ENCODE measurements around the gene NDUFS8. TPM values are rescaled to one million over a fixed set of nuclear protein-coding genes. Genes with fewer than 3 reads are reported as not detected.

NDUFS8 gene
- total RNA-seq, 4 donors from 2014 or later: 155 to 226 (median 188) TPM

GRCh38 chr11:68050371-68050841, 19.9 kb downstream of the NDUFS8 start:
- peaks cover 0 to 29% (median 8%) of the 10 kb centered on the region in 4 donors for H3K36me3 ChIP-seq
- in situ Hi-C loops (cut with MboI; ENCODE audit: low pct_ligation_motif_present in 1 of 4, low pct_unique_long_range_greater_than_20kb in 1 of 4, low sequenced_read_pairs in 3 of 4) (no loop called here), intact Hi-C loops (cut with DNase I; ENCODE audit: low total_unique reads) (no loop called here)
- no peaks in the 10 kb centered on the region for H3K9me3 ChIP-seq
- TF ChIP-seq POLR2AphosphoS5 (IDR thresholded peaks at IDR 0.05) (no peak), EP300 (IDR thresholded peaks at IDR 0.05; ENCODE audit: low read depth) (no peak), CTCF (IDR thresholded peaks at IDR 0.05) (no peak), POLR2A (IDR thresholded peaks at IDR 0.05) (no peak)
- H3K4me3 ChIP-seq: no peak overlapping the region
- DNase-seq: no peak
- no peaks in the 10 kb centered on the region for H3K27me3 ChIP-seq
- 95% methylated on average over 18 of the region's 18 CpGs; no CpG with 5 or more reads in 1 of the 2 donors for WGBS, 2 donors (ENCODE audit: low coverage in 1 of 2)
- H3K27ac ChIP-seq: no peak overlapping the region
- no peaks in the 10 kb centered on the region for H3K4me1 ChIP-seq

- no peak for DNase-seq
- intact Hi-C loops (cut with DNase I; ENCODE audit: low total_unique reads) (no loop called here), in situ Hi-C loops (cut with MboI; ENCODE audit: low pct_ligation_motif_present in 1 of 4, low pct_unique_long_range_greater_than_20kb in 1 of 4, low sequenced_read_pairs in 3 of 4) (no loop called here)
- Histone ChIP-seq H3K4me3 (no peak overlapping the region), H3K36me3 (peaks cover 0 to 29% (median 8%) of the 10 kb centered on the region in 4 donors), H3K27me3 (no peaks in the 10 kb centered on the region), H3K9me3 (no peaks in the 10 kb centered on the region), H3K4me1 (no peaks in the 10 kb centered on the region), H3K27ac (no peak overlapping the region)
- TF ChIP-seq POLR2AphosphoS5 (IDR thresholded peaks at IDR 0.05) (peak in 1 of 3 donors; percentile 1), EP300 (IDR thresholded peaks at IDR 0.05; ENCODE audit: low read depth) (no peak), POLR2A (IDR thresholded peaks at IDR 0.05) (no peak)
- 87% methylated on average over 13 of the region's 14 CpGs; no CpG with 5 or more reads in 1 of the 2 donors for WGBS, 2 donors (ENCODE audit: low coverage in 1 of 2)
Measured at GRCh38 chr11:68051191-68052136, 21.0 kb downstream of the NDUFS8 start.

- in situ Hi-C loops (cut with MboI; ENCODE audit: low pct_ligation_motif_present in 1 of 4, low pct_unique_long_range_greater_than_20kb in 1 of 4, low sequenced_read_pairs in 3 of 4): no loop called here
- H3K36me3 ChIP-seq: peaks cover 0 to 29% (median 8%) of the 10 kb centered on the region in 4 donors
Measured at GRCh38 chr11:68052137-68052873, 21.8 kb downstream of the NDUFS8 start.

GRCh38 chr11:68053117-68053516, 22.6 kb downstream of the NDUFS8 start:
- Histone ChIP-seq H3K4me3 (no peak overlapping the region), H3K4me1 (no peaks in the 10 kb centered on the region), H3K36me3 (peaks cover 0 to 25% (median 6%) of the 10 kb centered on the region in 4 donors), H3K27ac (no peak overlapping the region), H3K9me3 (no peaks in the 10 kb centered on the region), H3K27me3 (no peaks in the 10 kb centered on the region)
- in situ Hi-C loops (cut with MboI; ENCODE audit: low pct_ligation_motif_present in 1 of 4, low pct_unique_long_range_greater_than_20kb in 1 of 4, low sequenced_read_pairs in 3 of 4) (no loop called here), intact Hi-C loops (cut with DNase I; ENCODE audit: low total_unique reads) (no loop called here)
- no peak for DNase-seq
- TF ChIP-seq EP300 (IDR thresholded peaks at IDR 0.05; ENCODE audit: low read depth): no peak
- no peak for TF ChIP-seq CTCF (IDR thresholded peaks at IDR 0.05)
- peak in 1 of 3 donors; percentile 20 for TF ChIP-seq POLR2AphosphoS5 (IDR thresholded peaks at IDR 0.05)
- TF ChIP-seq POLR2A (IDR thresholded peaks at IDR 0.05): no peak
- 77% methylated on average over 9 of the region's 9 CpGs; no CpG with 5 or more reads in 1 of the 2 donors for WGBS, 2 donors (ENCODE audit: low coverage in 1 of 2)

More at GRCh38 chr11:68052137-68052873, 21.8 kb downstream of the NDUFS8 start:
- H3K27ac ChIP-seq: no peak overlapping the region
- no peak for DNase-seq
- no peaks in the 10 kb centered on the region for H3K27me3 ChIP-seq
- TF ChIP-seq EP300 (IDR thresholded peaks at IDR 0.05; ENCODE audit: low read depth) (no peak), POLR2AphosphoS5 (IDR thresholded peaks at IDR 0.05) (peak in 1 of 3 donors; percentile 4)
- WGBS, 2 donors (ENCODE audit: low coverage in 1 of 2): 85% methylated on average over 15 of the region's 15 CpGs; no CpG with 5 or more reads in 1 of the 2 donors
- H3K9me3 ChIP-seq: no peaks in the 10 kb centered on the region
- H3K4me1 ChIP-seq: no peaks in the 10 kb centered on the region
- intact Hi-C loops (cut with DNase I; ENCODE audit: low total_unique reads): no loop called here
- no peak overlapping the region for H3K4me3 ChIP-seq

All from transverse colon (tissue), 4 donors.